Brain pericyte (primary cell): ENCODE results near the gene CTU2.

Source experiments
- DNase-seq: peaks from one replicate; pipeline ENCODE4 v3.0.0-alpha.2; 2012; ENCODE audit warnings: low read depth, low spot score

Gene CTU2

GRCh38 chr16:88681709-88682451 is 24.4 kb upstream of the CTU2 start:
- DNase-seq, result no peak

GRCh38 chr16:88684569-88685155 is 21.6 kb upstream of the CTU2 start:
- no peak for DNase-seq

- DNase-seq, result no peak
Measured at GRCh38 chr16:88685156-88686061, 20.9 kb upstream of the CTU2 start.

- DNase-seq, result no peak
Measured at GRCh38 chr16:88686062-88686438, 20.3 kb upstream of the CTU2 start.

- DNase-seq, result no peak
Measured at GRCh38 chr16:88686439-88687253, 19.7 kb upstream of the CTU2 start, which contains the start of gene SNAI3. SNAI3 (minus strand) TSS chr16:88686507; CDS start chr16:88686406, 101 bp downstream.

- no peak for DNase-seq
Measured at GRCh38 chr16:88687254-88687576, 19.1 kb upstream of the CTU2 start.

GRCh38 chr16:88687676-88688012 is 18.7 kb upstream of the CTU2 start:
- DNase-seq, result no peak

- DNase-seq, result no peak
Measured at GRCh38 chr16:88688013-88688778, 18.1 kb upstream of the CTU2 start.

GRCh38 chr16:88690341-88691128 is 15.8 kb upstream of the CTU2 start:
- DNase-seq, result no peak

GRCh38 chr16:88691129-88691813 is 15.0 kb upstream of the CTU2 start:
- no peak for DNase-seq

- DNase-seq, result no peak
Measured at GRCh38 chr16:88691924-88692560, 14.3 kb upstream of the CTU2 start.

- no peak for DNase-seq
Measured at GRCh38 chr16:88692861-88693260, 13.4 kb upstream of the CTU2 start.

- no peak for DNase-seq
Measured at GRCh38 chr16:88693420-88694177, 12.7 kb upstream of the CTU2 start.

- no peak for DNase-seq
Measured at GRCh38 chr16:88694221-88695087, 11.8 kb upstream of the CTU2 start.

GRCh38 chr16:88695218-88695617 is 11.1 kb upstream of the CTU2 start:
- DNase-seq, result no peak

GRCh38 chr16:88695753-88696152 is 10.6 kb upstream of the CTU2 start:
- DNase-seq, result no peak

- no peak for DNase-seq
Measured at GRCh38 chr16:88696441-88696840, 9.9 kb upstream of the CTU2 start.
